RWPE1 (cell line): ENCODE measurements around the gene RYR3.
A peak's percentile ranks its signal among the peaks of the same experiment; 100 is the strongest.

ENCODE experiments used
- CTCF ChIA-PET: fragments of 350-600 bp; sonication (Branson Sonifier 250); formaldehyde crosslinking; extraction: SDS; loops from one replicate; lab custom pipeline; 2021; lab: Yijun Ruan, JAX
- POLR2A ChIA-PET: fragments of 400-600 bp; formaldehyde crosslinking; extraction: SDS; loops from one replicate; lab custom pipeline; 2020; ENCODE audit warnings: antibody characterized with exemption; ENCODE audit not compliant: low non-redundant PET; lab: Yijun Ruan, JAX
- DNase-seq: peaks from one replicate; pipeline ENCODE4 v3.0.0; 2012; ENCODE audit warnings: low spot score
- H3K27ac ChIP-seq: fragments of 450-650 bp; 2 replicates; pipeline ENCODE4 v1.5.1; 2017
- TF ChIP-seq, protein P1 (sequence below): fragments of 450-650 bp; conservative IDR thresholded peaks from 2 replicates; pipeline ENCODE4 v1.5.1; 2017; ENCODE audit warnings: low read depth, mild to moderate bottlenecking

The RYR3 gene

DNA sequence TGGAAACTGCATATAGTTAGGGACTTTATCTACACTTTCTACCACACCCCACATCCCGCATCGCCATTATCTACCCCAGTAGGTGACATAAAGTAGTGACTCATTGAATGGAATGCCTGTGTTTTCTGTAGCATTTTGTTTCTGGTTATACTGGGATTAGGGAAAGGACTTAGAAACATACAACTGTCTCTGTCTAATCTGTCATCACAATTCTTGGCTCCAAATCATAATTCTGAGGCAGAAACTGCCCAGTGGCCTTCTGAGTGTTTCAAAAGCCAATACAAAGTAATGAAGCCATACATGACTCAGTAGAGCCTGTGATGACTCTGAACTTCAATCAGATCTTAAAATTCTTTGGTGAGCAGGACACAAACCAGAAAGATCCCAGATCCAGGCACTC lies 541.8 kb downstream of the RYR3 start:
- DNase-seq: peak; percentile 16
- CTCF ChIA-PET: no interaction called here
- H3K27ac ChIP-seq: no peak overlapping the region
- POLR2A ChIA-PET: no interaction called here
- TF ChIP-seq, protein P1, sequence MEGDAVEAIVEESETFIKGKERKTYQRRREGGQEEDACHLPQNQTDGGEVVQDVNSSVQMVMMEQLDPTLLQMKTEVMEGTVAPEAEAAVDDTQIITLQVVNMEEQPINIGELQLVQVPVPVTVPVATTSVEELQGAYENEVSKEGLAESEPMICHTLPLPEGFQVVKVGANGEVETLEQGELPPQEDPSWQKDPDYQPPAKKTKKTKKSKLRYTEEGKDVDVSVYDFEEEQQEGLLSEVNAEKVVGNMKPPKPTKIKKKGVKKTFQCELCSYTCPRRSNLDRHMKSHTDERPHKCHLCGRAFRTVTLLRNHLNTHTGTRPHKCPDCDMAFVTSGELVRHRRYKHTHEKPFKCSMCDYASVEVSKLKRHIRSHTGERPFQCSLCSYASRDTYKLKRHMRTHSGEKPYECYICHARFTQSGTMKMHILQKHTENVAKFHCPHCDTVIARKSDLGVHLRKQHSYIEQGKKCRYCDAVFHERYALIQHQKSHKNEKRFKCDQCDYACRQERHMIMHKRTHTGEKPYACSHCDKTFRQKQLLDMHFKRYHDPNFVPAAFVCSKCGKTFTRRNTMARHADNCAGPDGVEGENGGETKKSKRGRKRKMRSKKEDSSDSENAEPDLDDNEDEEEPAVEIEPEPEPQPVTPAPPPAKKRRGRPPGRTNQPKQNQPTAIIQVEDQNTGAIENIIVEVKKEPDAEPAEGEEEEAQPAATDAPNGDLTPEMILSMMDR: no peak

DNA sequence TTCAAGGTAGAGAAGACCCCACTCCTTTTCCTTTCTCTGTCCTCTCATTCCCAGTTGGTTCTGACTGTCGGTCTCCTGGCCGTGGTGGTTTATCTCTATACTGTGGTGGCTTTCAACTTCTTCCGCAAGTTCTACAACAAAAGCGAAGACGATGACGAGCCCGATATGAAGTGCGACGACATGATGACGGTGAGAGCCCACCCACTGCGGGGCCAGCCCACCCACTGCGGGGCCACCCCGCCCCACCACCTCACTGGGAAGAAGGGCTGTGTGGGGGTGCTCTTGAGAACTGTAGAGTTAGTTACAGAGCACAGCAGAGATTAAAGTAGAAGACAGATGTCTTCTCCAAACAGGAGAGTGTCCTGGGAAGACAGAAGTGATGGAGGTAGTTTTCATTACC lies 547.0 kb downstream of the RYR3 start:
- no peak for DNase-seq
- no peak overlapping the region for H3K27ac ChIP-seq
- CTCF ChIA-PET: no interaction called here
- POLR2A ChIA-PET: no interaction called here
- TF ChIP-seq, protein P1: no peak

DNA sequence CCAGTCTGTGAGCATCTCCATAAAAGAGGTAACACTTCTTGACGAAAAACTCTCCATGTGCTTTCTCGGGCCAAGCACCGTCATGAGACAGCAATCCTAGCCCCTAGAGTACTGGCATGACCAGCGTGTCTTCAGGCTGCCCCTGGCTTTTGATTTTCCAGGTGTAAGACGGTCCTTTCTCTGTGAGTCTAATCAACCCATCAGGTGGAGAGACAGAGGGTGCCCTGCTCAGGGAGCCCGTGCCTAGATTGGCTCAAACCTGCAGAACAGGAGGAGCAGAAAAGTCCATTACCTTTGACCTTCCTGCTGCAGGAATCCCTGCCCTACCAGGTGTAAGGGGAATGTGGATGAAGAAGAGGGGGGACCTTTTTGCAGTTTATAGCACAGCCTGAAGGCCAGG lies 548.1 kb downstream of the RYR3 start:
- ChIA-PET CTCF (no interaction called here), POLR2A (no interaction called here)
- TF ChIP-seq, protein P1: no peak
- no peak overlapping the region for H3K27ac ChIP-seq
- DNase-seq: no peak

DNA sequence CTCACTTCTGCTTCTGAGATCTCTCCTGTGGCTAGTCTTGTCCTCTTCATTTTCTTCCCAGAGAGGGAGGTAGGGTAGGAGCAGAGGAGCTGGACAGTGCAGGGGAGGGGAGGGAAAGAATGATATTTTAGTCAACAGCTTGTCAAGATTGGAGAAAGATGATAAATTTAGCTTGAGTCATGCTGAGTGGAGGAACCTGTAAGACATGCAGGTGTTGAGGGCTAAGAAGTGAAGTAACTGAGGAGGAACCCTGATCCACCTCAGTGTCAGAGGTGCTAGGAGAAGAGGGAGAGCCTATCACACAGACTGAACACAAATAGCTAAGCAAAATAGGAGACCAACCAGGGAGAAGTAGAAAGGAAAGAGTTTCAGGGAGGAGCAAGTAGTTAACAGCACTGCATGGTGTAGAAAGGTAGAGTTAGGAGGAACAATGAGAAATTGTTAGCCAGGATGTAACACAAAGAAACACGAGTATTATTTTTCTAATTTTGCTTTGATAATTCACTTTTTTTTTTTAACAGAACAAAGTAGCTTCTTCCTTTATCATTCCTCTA lies 549.3 kb downstream of the RYR3 start:
- DNase-seq: no peak
- CTCF ChIA-PET: interaction anchor here (0.6 kb wide), 1 partner anchor 65 kb away, joined by 5 read pairs; no protein-coding TSS in a partner anchor
- TF ChIP-seq, protein P1: no peak
- POLR2A ChIA-PET: no interaction called here
- no peak overlapping the region for H3K27ac ChIP-seq

DNA sequence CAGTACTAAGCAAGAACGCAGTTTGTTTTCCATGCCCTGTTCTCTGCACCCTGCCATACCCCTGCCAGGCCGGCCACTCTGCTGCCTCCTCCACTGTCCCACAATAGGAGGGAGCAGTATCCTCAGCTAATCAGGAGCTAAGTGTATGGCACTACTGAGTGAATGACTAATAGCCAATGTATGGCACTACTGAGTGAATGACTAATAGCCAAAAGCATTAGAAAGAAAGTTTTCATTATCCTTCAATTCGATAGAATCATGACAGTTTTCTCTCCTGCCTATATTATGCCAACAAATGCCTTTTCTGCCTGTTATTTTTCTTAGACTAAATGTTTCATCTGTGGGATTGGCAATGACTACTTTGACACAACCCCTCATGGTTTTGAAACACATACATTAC lies 550.0 kb downstream of the RYR3 start:
- TF ChIP-seq, protein P1: no peak
- peak; percentile 53 for DNase-seq
- POLR2A ChIA-PET: no interaction called here
- H3K27ac ChIP-seq: no peak overlapping the region
- CTCF ChIA-PET: interaction anchor here (0.6 to 1.1 kb wide), 2 partner anchors 65 to 103 kb away, joined by 4 to 5 read pairs; no protein-coding TSS in a partner anchor

DNA sequence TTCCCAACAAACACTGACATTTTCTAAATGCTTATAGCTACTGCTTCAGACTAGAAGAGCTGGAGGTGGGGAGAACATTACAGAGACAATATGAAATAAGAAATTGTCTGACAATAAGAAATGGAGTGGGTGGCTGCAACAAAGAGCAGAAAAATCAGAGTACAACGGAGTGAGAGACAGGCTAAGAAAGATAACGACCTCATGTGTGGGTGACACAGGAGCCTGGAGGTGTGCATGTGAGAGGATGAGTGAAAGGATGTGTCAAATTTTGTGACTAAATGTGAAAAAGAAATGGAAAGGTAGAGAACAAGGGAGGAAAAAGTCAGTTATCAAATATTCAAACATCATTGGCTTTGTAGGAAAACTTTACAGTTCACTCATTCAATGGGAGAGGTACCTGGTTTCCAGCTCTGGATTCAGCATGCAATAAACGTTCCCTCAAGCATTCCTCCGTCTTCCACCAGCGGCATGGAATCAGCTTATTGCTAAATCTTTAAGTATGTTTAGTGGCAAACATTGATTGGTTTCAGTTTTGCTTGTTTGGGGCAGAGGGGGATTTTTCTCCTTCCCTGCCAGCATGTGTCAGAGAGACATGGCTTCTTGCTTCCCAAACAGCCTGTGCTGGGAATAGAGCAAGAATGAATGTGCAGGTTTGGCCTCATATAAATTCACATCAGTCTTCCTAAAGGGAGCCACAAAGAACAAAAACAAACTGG lies 553.8 kb downstream of the RYR3 start:
- TF ChIP-seq, protein P1: no peak
- ChIA-PET CTCF (interaction anchor here (0.7 kb wide), 1 partner anchor 10 kb away, joined by 3 read pairs; no protein-coding TSS in a partner anchor), POLR2A (no interaction called here)
- no peak overlapping the region for H3K27ac ChIP-seq
- no peak for DNase-seq
